ENCODE data around the gene SPACDR.
"Not testable (repeated sequence)": the region's sequence is repeated elsewhere in the genome, so short reads cannot be mapped to it uniquely, and the experiment has no call there.

Gene SPACDR

DNA sequence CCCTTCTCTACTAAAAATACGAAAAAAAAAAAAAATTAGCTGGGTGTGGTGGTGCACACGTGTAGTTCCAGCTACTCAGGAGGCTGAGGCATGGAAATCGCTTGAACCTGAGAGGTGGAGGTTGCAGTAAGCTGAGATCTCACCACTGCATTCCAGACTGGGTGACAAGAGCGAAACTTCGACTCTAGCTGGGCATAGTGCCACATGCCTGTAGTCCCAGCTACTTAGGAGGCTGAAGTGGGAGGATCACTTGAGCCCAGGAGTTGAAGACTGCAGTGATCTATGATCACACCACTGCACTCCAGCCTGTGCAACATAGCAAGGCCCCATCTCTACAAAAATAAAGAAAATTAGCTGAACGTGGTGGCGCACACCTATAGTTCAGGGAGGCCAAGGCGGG lies 1.2 kb upstream of the SPACDR start:
- no peak for DNase-seq

DNA sequence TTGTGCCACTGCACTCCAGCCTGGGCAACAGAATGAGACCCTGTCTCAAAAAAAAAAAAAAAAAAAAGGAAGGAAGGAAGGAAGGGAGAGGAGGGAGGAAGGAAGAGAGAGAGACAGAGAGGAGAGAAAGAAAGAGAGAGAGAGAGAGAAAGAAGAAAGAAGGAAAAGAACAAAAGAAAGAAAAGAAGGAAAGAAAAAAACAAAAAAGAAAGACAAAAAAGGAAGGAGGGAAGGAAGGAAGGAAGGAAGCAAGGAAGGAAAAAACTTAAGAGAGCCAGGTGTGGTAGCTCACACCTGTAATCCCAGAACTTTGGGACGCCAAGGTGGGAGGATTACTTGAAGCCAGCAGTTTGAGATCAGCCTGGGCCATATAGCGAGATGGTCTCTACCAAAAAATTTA lies 731 bp upstream of the SPACDR start:
- DNase-seq, result no peak

DNA sequence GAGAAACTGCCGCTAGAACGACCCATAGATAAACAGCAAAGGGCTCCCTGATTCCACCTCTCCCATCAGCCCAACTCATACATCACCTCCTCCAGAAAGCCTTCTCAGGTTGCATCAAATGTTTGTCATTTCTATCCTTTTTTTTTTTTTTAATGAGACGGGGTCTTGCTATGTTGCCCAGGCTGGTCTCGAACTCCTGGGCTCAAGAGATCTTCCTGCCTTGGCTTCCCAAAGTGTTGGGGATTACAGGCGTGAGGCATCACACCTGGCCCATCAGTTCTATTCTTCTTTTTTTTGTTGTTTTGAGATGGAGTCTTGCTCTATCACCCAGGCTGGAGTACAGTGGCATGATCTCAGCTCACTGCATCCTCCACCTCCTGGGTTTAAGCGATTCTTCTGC lies 7.0 kb downstream of the SPACDR start:
- DNase-seq, result no peak

DNA sequence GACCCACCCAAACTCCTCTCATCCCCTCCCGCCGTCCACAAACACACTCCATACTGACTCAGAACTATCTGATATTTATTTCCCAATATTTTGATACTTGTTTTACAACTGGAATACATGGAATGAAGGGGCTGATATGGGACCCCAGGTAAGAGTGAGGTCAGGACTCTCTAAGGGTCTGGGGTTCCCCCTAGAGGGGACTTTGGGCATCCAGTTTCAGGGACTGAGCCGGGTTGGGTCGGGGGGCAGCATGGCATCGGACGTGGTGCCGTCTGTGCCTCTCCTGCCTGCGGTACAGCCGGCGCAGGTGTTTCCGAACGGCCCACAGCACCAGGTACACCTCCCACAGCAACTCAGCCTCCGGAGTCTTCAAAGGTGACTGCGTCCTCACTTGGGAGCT lies 7.5 kb downstream of the SPACDR start:
- no peak for DNase-seq

DNA sequence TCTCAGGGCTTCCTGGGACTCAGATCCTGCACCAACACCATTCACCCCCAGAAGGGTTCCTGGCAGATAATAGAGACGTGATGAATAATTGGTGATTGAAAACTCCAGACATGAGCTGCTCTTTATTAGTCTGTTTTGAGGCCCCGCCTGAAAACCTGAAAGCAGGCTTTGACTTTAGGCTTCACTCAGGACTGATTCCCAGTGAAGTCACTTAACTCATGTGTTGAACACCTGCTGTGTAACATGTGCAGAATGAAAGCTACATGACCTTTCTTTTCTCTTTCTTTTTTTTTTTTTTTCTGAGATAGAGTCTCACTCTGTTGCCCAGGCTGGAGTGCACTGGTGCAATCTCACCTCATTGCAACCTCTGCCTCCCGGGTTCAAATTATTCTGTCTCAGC lies 8.9 kb downstream of the SPACDR start:
- no peak for DNase-seq

DNA sequence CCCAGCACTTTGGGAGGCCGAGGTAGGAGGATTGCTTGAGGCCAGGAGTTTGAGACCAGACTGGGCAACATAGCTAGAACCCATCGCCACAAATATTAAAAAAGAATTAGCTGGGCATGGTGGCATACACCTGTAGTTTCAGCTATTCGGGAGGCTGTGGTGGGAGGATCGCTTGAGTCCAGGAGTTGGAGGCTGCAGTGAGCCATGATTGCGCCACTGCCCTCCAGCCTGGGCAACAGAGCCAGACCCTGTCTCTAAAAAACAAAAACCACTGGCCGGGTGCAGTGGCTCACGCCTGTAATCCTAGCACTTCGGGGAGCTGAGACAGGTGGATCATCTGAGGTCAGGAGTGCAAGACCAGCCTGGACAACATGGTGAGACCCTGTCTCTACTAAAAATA lies 10.2 kb downstream of the SPACDR start:
- not testable (repeated sequence) for DNase-seq

DNA sequence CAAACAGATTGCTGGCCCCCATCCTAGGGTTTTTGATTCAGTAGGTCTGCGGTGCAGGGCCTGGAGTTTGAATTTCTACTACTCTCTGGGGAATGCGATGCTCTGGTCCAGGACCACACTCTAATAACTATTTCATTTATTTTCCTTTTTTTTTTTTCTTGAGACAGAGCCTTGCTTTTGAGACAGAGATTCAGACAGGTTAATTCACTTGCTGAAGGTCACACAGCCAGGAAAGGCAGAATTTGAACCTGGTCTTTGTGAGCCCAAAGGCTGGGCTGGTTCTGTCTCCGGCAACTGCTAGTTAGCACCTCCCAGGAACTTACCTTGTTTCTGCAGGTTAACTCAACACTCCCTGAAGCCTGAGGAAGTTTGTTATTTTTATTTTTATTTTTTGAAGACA lies 11.5 kb downstream of the SPACDR start:
- no peak for DNase-seq

DNA sequence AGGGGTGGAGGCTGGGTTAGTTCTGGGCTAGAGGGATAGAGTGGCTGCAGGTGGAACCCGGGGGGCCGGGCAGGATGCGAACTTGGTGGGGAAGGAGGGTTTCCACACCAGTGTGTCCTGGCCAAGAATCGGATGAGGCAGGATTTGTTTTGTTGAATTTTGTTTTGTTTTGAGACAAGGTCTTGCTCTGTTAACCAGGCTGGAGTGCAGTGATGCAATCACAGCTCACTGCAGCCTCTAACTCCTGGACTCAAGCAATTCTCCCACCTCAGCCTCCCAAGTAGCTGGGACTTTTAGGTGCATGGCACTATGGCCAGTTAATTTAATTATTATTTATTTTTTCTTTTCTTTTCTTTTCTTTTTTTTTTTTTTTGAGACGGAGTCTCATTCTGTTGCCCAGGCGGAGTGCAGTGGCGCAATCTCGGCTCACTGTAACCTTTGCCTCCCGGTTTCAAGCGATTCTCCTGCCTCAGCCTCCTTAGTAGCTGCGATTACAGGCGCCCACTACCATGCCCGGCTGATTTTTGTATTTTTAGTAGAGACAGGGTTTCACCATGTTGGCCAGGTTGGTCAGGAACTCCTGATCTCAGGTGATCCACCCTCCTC lies 14.8 kb downstream of the SPACDR start:
- no peak for DNase-seq

DNA sequence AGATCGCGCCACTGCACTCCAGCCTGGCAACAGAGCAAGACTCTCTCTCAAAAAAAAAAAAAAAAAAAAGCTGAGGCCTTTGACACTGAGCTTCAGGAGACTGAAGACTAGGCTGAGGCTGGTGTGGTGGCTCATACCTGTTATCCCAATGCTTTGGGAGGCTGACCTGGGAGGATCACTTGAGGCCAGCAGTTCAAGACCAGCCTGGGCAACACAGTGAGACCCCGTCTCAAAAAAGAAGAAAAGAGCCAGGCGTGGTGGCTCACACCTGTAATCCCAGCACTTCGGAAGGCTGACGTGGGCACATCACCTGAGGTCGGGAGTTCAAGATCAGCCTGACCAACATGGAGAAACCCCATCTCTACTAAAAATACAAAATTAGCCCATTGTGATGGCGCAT lies 16.7 kb downstream of the SPACDR start:
- DNase-seq, result not testable (repeated sequence)

DNA sequence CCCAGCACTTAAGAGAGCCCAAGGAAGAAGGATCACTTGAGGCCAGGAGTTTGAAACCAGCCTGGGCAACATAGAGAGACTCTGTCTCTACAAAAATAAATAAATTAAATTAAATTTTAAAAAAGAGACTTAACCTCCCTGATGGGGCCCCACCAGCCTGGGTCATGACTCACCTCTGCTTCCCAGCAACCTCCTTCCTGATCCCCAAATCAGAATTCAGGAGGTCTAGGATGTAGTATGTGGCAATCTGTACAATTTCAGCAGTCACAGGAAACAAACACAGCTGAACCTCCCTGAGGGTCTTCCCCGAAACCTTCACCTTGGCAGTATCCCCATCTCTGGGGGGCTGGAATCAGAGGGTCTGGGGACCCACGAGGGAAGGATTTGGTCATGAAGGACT lies 18.0 kb downstream of the SPACDR start:
- DNase-seq, result no peak

DNA sequence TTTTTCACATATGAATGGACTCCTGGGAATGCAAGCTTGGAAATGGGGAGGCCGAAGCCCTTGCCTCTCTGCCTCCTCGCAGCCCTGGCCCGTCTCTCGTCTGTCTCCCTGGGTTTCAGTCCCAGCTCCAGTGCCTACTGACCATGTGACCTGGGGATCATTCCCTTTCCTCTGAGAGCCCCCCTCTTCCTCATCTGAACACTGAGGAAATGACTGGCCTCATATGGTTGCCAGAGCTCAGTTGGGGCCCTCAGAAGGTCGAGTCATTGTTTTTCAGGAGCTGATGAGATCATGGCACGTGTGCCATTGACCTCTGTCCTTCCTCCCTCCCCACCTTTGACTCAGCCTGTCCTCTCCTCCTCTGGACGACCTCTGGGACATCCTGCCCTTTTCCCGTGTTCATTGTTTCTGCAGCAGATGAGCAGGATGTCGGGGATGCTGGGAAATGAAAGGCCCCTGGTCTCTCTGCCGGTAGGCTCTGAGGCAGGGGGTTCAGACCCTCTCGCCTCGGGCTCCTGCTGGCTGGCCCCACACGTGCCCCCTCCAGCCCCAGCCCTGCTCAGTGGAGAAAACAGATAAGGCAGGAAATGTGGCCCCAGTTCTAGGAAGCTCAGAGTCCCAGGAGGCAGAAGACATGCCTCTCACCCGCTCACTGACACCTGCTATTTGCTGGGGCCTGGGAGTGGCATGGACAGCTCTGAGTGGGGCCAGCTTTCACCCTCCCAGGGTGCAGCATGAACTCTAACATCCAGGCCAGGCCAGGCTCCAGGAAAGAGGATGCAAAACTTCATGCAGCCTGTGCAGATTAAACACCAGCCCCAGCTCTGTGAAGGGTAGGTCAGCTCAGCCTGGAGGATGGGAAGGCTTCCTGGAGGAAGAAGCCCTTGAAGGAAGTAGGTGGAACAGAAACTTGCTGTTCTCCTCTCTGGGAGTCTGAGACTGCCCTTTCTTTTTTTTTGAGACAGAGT lies 19.5 kb downstream of the SPACDR start:
- DNase-seq, result no peak

DNA sequence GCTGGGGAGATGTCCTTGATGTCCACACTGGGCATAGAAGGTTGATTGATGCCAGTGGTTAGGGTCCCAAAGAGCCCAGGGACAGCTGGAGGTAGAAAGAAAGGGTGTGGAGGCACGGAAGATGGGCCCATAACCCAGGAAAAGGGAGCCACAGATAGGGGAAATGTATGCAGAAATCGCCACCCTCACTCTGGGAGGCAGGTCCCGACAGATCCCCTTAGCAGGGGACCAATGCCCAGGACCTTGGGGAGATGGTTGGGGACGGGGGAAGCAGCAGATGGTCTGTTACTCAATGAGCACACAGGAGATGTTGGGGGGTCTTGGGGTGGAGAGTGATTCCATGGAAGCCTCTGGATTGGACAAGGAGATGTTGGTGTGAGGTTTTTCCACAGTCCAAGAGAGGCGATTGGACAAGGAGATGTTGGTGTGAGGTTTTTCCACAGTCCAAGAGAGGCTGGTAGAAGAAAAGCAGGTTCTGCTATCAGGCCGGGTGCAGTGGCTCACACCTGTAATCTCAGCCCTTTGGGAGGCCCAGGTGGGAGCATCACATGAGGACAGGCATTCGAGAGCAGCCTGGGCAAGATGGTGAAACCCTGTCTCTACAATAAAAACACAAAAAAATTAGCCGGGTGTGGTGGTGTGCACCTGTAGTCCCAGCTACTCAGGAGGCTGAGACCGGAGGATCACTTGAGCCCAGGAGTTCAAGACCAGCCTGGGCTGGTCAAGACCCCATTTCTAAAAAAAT lies 20.8 kb downstream of the SPACDR start:
- DNase-seq, result no peak

DNA sequence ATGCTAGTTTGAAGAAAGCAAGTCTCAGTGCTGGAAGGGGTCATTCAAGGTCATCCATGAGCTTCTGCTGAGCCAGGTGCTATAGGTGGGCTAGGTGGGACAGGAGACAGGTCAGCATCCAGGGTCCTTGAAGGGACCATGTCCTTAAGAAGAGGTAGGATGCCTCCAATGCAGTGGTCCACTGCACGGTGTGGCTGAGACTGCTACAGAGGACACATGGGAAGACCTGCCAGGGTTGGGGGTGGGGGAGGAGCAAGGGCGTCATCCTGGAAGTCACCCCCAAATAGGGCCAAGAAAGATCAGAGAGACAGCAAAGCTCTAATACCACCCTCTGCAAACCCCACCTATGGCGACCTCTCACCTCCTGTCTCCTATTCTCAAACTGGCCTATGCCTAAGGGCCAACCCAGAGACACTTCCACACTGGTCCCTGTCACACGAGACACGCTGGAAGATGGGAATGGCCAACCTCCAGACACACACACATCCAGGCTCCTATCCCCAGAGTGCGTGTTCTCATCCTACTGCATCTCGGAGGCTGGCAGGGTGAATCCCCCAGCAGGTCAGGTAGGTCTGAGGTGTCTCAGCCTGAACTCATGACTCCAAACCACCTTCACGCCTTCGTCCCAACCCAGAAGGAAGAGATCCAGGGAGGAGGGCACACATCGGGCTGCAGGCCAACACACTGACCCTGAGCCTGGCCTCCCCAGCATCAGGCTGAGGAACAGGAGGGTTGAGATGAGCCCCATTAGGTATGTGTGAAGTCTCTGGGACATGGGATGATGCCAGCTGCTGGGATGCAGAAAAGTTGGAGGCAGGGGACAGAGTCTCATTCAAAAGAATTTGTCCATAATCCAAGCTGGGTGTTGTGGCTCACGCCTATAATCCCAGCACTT lies 22.2 kb downstream of the SPACDR start:
- no peak for DNase-seq

DNA sequence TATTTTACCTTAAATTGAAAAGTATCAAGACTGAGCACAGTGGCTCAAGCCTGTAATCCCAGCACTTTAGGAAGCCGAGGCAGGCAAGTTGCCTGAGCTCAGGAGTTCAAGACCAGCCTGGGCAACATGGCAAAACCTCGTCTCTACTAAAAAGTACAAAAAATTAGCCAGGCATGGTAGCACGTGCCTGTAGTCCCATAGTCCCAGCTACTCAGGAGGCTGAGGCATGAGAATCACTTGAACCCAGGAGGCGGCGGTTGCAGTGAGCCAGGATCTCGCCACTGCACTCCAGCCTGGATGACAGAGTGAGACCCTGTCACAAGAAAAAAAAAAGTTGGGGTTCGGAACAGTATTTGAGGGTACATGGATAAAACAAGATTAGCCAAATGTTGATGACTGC lies 24.8 kb downstream of the SPACDR start:
- not testable (repeated sequence) for DNase-seq

DNA sequence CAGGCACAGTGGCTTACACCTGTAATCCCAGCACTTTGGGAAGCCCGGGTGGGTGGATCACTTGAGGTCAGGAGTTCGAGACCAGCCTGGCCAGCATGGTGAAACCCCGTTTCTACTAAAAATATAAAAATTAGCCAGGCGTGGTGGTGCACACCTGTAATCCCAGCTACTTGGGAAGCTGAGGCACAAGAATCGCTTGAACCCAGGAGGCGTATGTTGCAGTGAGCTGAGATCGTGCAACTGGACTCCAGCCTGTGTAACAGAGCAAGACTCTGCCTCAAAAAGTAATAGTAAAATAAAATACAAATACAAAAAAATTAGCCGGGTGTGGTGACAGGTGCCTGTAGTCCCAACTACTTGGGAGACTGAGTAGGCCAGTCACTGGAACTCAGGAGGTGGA lies 25.3 kb downstream of the SPACDR start:
- DNase-seq, result not testable (repeated sequence)

DNA sequence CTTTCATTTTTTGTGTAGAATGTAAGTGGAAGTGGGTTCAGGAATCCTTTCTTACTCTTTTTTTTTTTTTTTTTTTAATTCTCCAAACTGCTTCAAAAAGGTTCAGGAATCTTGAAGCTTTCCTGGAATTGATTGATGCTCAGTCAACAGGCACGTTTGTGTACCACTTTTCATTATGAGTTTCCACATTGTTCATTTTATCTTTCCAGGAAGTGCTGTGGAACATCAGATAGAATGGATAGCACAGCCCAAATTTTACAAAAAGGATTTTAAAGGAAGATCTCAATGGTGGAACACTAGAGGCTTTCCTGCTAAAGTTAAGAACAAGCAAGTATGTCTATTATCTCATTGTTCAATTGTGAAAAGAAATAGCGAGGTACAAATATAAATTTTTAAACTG lies 25.9 kb downstream of the SPACDR start:
- no peak for DNase-seq

DNA sequence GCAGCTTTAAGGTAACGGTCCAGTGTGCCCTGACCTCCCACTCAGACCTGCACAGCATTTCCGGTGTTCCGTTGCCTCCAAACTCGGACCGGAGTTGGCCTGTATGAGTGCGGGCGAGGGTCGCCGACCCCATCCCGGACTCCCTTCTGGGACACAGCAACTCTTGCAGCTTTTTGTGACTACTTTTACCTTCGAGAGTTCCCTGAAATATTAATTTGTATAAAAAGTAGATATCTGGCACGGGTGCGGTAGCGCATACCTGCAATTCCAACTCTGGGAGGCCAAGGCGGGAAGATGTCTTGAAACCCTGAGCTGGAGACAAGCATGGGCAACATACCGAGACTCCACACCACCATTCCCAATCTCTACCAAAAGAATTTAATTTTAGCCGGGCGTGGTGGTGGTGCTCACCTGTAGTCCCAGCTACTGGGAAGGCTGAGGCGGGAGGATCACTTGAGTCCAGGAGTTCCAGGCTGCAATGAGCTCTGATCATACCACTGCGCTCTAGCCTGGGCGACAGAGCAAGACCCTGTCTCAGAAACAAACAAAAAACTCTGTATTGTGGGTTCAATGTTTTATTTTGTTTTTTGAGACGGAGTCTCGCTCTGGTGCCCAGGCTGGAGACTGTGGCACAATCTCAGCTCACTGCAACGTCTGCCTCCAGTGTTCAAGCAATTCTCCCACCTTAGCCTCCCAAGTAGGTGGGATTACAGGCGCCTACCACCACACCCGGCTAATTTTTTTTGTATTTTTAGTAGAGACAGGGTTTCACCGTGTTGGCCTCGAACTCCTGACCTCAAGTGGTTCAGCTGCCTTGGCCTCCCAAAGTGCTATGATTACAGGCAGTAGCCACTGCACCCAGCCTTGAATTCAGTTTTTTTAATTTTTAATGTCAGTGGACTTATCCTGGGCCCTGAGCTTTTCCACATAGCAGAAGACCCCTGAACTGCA lies 26.6 kb downstream of the SPACDR start:
- no peak for DNase-seq

DNA sequence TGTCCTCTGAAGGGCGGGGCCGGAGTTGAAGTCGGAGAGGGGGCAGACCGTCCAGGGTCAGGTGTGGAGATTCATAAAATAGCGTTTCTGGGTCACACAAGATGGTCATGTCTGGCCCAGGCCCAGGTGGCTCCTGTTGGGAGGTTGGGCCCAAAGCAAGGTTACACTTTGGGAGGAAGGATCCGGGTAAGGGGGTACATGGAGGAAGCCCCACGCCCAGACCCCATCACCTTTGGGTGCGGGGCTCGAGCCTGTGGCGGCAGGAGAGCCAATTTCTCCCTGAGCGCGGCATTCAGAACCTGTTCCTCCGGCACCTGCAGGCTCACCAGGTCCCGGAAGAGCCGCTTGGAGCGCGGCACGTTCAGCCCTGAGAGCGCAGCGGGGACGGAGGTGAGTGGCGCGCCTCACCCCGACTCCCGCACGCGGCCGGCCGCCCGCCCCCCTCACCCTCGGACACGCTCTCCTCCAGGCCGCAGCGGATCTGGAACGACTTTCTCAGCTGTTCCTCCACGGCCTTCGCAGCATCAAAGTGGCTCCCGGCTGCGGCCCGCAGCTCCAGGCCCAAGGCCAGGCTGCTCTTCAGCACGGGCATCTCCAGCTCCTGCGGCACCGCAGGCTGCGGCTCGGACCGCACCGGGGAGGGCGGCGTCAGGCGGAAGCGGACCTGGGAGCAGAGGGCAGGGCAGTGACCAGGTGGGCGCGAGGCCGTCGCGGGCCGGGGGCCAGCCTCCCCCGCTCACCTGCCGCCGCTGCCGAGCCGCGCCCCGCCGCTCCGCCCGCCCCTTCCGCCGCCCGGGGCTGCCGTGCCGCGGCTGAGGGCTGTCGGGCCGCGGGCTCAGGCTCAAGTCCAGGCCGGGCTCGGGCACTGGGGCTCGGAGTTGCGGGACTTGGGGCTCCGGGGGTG lies 28.4 kb downstream of the SPACDR start:
- no peak for DNase-seq

DNA sequence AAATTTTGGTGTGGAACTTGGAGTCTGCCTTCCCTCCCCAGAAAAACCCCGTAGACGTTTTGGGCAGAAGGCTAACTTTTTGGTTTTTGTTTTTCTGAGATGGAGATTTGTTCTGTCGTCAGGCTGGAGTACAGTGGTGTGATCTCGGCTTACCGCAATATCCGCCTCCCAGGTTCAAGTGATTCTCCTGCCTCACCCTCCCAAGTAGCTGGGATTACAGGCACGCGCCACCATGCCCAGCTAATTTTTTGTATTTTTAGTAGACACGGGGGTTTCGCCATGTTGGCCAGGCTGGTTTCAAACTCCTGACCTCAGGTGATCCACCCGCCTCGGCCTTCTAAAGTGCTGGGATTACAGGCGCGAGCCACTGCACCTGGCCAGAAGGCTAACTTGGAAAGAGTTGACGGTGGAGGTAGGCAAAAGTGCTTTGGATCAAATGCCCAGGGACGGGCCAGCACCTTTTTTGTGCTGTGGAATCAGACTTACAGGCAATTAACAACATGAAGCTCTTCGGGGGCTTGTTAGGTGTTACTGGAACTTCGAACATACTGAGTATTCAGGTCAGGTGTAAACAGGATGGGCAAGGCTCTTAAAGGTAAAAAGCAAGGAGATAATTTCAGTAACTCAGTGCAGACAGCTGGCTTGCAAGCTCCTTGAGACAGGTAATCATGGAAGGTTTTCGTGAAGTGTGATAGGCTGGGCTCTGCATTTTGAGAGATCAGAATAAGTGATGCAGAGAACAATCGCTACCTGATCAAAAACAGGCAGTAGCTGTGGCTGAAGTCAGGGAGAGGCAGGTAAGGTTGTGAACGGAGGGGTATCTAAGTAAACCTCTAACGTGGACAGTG lies 29.5 kb downstream of the SPACDR start:
- DNase-seq, result no peak
